Activated T-helper 1 cell treated with anti-CD3 and anti-CD28 coated beads, Interleukin-12 subunit alpha, Interleukin-12 subunit beta, Interleukin-2, Interleukin-4 antibody, amounts not matched to agents 30 ng/mL and 10 ng/mL and 1 ng/mL, durations not matched to agents 14 hours and 24 hours and 36 hours (primary cell): Measurements from ENCODE around the gene FGF22. TPM values are rescaled to one million over a fixed set of nuclear protein-coding genes. Genes with fewer than 3 reads are reported as not detected.
A peak's percentile ranks its signal among the peaks of the same experiment; 100 is the strongest.

Source experiments
- DNase-seq: peaks from one replicate; pipeline ENCODE4 v3.0.0; 2021; ENCODE audit warnings: low spot score
- H3K27ac Mint-ChIP-seq: one replicate; pipeline ENCODE4 v1.8.0; 2021; ENCODE audit warnings: mild to moderate bottlenecking, mixed read lengths
- H3K27me3 Mint-ChIP-seq: one replicate; pipeline ENCODE4 v1.8.0; 2022; ENCODE audit warnings: mild to moderate bottlenecking, moderate library complexity, mixed read lengths; ENCODE audit not compliant: insufficient read depth
- H3K36me3 Mint-ChIP-seq: one replicate; pipeline ENCODE4 v1.8.0; 2021; ENCODE audit warnings: low read depth, mixed read lengths
- H3K4me1 Mint-ChIP-seq: one replicate; pipeline ENCODE4 v1.8.0; 2021; ENCODE audit warnings: low read depth, mixed read lengths
- H3K4me3 Mint-ChIP-seq: one replicate; pipeline ENCODE4 v1.8.0; 2021; ENCODE audit warnings: mild to moderate bottlenecking, moderate library complexity, mixed read lengths
- H3K9me3 Mint-ChIP-seq: one replicate; pipeline ENCODE4 v1.8.0; 2021; ENCODE audit warnings: mixed read lengths
- intact Hi-C: fragments of 100-400 bp; cut with micrococcal nuclease; formaldehyde crosslinking; loops from one replicate; pipeline ENCODE4 v1.15.1; 2024
- total RNA-seq: library from RNA; stranded (reverse); gene quantifications from 2 replicates; pipeline ENCODE4 v1.2.3, GENCODE V29; 2022

FGF22 gene
- total RNA-seq, result not detected in 2 replicates

DNA sequence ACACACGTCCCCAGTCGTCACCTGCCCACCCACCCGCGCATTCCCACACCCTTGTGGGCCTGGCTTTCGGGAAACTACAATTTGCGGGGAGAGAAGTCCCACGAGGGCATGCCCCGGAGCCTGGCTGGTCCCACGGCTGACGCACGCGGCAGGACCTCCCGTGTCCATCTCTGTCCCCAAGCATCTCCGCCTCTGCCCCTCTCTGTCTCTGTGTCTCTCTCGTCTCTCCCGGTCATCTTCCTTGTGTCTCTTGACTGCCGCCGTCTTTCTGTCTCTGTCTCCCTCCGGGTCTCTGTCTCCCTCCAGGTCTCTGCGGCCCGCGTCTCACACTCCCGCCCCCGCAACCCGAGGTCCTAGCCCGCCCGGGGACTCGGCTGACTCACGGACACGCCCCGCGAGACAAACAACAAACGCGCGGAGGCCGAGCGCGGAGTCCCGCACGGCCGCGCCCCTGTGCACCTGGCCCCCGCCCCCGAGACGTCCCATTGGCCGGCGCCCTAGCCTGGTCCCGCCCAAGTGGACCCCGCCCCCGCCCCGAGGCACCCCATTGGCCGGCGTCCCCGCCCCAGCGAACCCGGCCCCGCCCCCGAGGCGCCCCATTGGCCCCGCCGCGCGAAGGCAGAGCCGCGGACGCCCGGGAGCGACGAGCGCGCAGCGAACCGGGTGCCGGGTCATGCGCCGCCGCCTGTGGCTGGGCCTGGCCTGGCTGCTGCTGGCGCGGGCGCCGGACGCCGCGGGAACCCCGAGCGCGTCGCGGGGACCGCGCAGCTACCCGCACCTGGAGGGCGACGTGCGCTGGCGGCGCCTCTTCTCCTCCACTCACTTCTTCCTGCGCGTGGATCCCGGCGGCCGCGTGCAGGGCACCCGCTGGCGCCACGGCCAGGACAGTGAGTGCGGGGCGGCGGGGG, at the start of gene FGF22:
TSS of gene FGF22 (plus strand) at position 627 of the 908 bp plus-strand sequence. CDS start at position 674, 47 bp downstream.
- peaks cover 5% of the 10 kb centered on the region for H3K27me3 Mint-ChIP-seq
- peak within 1 kb of the TSS; percentile 81 for H3K4me3 Mint-ChIP-seq
- no peaks in the 10 kb centered on the region for H3K36me3 Mint-ChIP-seq
- peak within 1 kb of the TSS; percentile 71 for H3K27ac Mint-ChIP-seq
- DNase-seq, result peak; percentile 90
- intact Hi-C loops, result loop anchor here (1.0 kb wide), 1 partner anchor 22 kb away; no protein-coding TSS in a partner anchor
- peaks cover 6% of the 10 kb centered on the region for H3K4me1 Mint-ChIP-seq
- H3K9me3 Mint-ChIP-seq, result no peaks in the 10 kb centered on the region

DNA sequence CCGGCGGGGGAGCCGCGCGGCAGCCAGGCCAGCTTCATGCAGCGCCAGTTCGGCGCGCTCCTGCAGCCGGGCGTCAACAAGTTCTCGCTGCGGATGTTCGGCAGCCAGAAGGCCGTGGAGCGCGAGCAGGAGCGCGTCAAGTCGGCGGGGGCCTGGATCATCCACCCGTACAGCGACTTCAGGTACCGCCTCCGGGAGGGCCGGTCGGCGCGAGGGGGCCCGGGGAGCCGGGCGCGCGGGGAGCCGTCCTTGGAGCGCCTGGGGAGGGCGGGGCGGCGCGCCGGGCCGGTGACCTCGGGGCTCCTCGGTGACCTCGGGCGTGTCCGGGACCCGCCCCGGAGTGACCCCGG, 49.3 kb upstream of the FGF22 start:
- DNase-seq, result no peak
- Mint-ChIP-seq H3K4me3 (peak overlapping the region; percentile 26), H3K9me3 (no peaks in the 10 kb centered on the region), H3K27me3 (peaks cover 19% of the 10 kb centered on the region), H3K36me3 (no peaks in the 10 kb centered on the region), H3K27ac (no peak overlapping the region), H3K4me1 (no peaks in the 10 kb centered on the region)
- intact Hi-C loops, result no loop called here

DNA sequence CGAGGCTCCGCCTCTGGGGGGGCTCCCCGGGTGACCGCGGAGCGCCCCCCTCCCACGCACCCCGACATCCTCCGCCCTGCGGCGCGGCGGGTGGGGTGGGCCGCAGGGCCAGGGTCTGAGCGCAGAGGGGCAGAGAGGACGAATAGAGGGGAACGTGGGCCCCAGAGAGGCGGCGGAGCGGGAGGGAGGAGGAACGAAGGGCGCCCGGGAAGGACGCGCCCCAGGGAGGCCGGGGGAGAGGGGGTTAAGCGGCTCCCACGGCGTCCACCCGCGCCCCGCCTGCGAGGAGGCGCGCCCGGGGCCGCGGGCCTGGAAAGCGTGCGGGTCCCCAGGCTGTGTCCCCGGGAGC, 49.0 kb upstream of the FGF22 start:
- Mint-ChIP-seq H3K4me3 (no peak overlapping the region), H3K9me3 (no peaks in the 10 kb centered on the region), H3K27ac (no peak overlapping the region), H3K27me3 (peaks cover 19% of the 10 kb centered on the region), H3K36me3 (no peaks in the 10 kb centered on the region), H3K4me1 (no peaks in the 10 kb centered on the region)
- no peak for DNase-seq
- intact Hi-C loops, result no loop called here

DNA sequence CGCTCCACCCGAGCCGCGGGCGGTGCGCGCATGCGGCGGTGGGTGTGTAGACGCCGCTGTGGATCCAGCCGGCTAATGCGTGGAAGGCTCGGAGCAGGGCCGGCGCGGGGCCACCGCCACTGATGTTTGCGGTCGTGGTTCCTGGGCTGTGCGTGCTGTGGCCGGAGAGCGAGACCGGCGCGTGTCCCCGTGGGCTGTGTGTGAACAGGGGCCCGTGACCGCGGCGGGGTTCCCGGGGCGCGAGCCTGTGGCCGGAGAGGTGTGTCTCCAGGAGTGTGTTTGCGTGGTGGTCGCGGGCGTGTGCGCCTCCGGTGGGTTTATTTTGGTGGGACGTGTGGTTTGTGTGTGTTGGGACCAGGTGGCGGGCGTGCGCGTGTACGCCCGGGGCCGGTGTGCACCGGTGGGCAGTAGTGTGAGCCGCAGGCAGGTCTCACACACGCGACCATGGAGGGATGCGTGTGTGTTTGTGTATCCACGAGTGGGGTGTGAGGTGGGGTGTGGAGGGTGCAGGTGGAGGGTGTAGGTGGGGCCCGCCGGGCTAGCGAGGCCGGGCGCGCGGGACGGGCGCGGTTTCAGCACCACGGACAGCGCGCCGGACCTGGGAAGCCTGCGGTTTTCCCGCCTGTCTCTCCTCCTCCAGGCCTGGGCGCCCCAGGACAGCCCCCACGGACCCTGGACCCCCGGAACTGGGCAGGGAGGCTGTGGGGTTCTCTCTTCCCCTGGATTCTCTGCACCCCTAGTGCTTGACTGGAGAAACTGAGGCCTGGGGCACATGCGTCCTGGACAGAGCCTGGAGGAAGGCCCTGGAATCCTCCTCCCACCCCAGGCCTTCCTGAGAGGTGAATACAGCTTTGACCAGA, 48.4 kb upstream of the FGF22 start:
- peak overlapping the region; percentile 37 for H3K4me3 Mint-ChIP-seq
- intact Hi-C loops, result no loop called here
- no peak for DNase-seq
- H3K27me3 Mint-ChIP-seq, result peaks cover 18% of the 10 kb centered on the region
- H3K36me3 Mint-ChIP-seq, result no peaks in the 10 kb centered on the region
- H3K4me1 Mint-ChIP-seq, result no peaks in the 10 kb centered on the region
- H3K9me3 Mint-ChIP-seq, result no peaks in the 10 kb centered on the region
- no peak overlapping the region for H3K27ac Mint-ChIP-seq

DNA sequence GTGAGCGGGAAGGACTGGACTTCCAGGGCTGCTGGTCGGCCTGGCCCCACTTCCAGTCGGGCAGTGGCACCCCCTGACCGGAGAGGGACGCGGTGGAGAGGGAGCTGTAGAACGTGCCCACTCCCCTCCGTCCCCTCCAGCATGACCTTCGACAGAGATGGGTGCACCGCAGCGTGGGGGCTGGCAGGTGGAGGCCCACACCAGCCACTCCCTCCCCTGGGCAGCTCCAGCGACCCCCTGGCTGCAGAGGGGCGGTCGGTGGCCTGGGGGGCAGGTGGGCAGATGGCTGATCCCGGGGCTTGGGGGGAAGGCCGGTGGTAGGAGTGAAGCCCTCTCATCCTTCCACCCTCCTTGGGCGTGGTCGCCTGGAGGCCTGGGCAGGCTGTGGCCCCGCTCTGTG, 47.6 kb upstream of the FGF22 start:
- DNase-seq, result no peak
- Mint-ChIP-seq H3K27me3 (peaks cover 17% of the 10 kb centered on the region), H3K36me3 (no peaks in the 10 kb centered on the region), H3K4me1 (no peaks in the 10 kb centered on the region), H3K9me3 (no peaks in the 10 kb centered on the region), H3K4me3 (no peak overlapping the region), H3K27ac (no peak overlapping the region)
- intact Hi-C loops, result no loop called here

DNA sequence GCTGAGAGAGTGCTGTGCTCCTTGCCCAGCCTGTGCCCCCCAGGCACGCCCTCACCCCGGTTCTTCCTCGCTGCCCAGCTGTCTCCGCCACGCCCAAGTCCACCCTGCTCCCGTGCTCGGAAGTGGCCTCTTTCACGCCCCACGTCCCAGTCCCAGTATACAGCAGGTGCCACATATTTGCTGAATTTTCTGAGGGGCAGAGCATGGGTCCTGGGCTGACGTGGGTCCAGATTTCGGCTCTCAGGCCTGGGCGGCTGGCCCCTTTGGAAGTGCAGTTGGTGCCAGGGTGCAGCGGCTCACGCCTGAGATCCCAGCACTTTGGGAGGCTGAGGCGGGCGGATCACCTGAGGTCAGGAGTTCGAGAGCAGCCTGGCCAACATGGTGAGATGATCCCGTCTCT, 46.6 kb upstream of the FGF22 start:
- no peaks in the 10 kb centered on the region for H3K36me3 Mint-ChIP-seq
- no peaks in the 10 kb centered on the region for H3K4me1 Mint-ChIP-seq
- H3K4me3 Mint-ChIP-seq, result no peak overlapping the region
- intact Hi-C loops, result no loop called here
- DNase-seq, result no peak
- no peak overlapping the region for H3K27ac Mint-ChIP-seq
- peaks cover 15% of the 10 kb centered on the region for H3K27me3 Mint-ChIP-seq
- no peaks in the 10 kb centered on the region for H3K9me3 Mint-ChIP-seq

DNA sequence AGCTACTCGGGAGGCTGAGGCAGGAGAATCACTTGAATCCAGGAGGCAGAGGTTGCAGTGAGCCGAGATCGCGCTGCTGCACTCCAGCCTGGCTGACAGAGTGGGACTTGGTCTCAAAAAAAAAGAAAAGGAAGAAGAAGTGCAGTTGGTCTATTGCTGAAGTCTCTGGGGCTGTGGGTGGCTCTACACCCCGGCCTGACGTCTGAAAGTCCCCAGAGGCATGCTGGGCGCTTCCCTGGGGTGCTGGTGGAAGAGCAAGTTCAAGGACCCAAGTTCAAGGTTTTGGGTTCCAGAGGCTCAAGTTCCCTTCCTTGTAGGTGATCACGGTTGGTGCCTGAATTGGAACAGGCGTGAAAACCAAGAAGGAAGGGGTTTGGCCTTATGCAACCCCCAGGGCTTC, 46.2 kb upstream of the FGF22 start:
- H3K27ac Mint-ChIP-seq, result no peak overlapping the region
- no peaks in the 10 kb centered on the region for H3K4me1 Mint-ChIP-seq
- peak overlapping the region; percentile 7 for H3K4me3 Mint-ChIP-seq
- no peaks in the 10 kb centered on the region for H3K9me3 Mint-ChIP-seq
- no peaks in the 10 kb centered on the region for H3K36me3 Mint-ChIP-seq
- no peak for DNase-seq
- intact Hi-C loops, result no loop called here
- H3K27me3 Mint-ChIP-seq, result peaks cover 15% of the 10 kb centered on the region

DNA sequence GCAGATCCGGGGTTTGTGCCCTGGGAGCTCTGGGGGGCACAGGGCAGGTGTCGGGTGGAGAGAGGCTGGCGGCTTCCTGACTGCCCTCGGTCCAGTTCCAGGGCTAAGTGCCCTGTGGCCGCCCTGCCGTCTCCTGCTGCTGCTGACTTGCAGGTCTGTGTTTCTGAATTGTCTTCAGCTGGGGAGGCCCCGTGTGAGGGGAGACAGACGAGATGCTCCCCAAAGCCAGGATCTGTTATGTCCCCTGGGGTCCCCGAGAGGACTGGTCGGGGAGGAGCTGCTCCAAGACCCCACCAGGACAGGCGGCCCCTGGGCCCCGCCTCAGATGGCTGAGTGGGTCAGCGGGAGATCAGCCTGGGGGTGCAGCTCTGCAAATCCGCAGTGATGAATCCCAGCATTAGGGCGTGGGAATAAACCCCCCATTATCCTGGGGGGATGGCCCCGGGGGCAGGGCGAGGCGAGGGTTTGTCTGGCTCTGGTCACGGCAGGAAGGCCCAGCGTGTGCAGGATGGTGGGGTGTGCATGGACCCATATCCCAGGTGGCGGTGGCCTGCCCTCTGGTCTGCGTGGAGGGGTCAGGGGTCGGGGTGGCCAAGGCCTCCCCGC, 45.3 kb upstream of the FGF22 start:
- DNase-seq, result no peak
- H3K27ac Mint-ChIP-seq, result no peak overlapping the region
- intact Hi-C loops, result no loop called here
- H3K4me1 Mint-ChIP-seq, result no peaks in the 10 kb centered on the region
- H3K4me3 Mint-ChIP-seq, result no peak overlapping the region
- peaks cover 11% of the 10 kb centered on the region for H3K27me3 Mint-ChIP-seq
- no peaks in the 10 kb centered on the region for H3K36me3 Mint-ChIP-seq
- no peaks in the 10 kb centered on the region for H3K9me3 Mint-ChIP-seq

DNA sequence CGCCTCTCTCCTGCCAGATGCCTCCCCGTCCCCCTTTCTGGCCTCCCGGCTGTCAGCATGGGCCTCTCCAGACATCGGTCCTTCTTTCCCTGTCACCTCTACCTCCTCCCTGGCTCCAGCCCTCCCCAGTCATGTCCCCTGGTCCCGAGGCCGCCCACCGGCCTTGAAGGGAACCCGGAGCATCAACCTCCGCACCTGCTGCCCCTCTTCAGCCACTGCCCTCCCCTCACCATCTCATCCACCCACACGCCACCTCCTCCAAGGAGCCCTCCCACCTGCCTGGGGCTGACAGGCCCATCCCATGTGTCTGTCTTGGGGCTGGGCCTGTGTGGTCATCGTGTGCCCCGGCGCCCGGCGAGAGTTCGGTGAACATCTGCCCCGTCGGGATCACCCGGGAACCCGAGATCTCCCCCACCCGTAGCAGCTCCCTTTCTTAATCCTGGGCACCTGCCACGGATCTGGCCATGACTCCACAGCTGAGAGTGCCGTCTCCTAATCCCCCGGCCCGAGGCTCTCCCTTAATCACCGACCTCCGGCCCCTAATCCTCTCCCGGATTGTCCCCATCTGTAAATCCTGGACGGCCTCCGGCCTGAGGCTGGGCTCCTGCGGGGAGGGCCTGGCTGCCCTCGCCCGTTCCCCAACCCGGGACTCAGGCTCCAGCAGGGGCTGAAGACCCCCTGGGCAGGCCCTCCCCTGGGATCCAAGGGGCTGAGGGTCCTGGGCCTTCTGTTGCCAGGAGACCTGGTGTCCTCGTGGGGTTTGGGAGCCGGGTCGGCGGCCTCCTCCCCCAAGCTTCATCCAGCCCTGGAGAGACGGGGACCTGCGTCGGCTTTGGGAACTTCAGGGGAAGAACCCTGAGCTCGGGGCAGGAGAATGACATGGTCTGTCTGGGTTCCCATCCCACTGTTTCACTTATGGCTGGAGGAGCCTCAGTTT, 44.1 kb upstream of the FGF22 start:
- no peak overlapping the region for H3K4me3 Mint-ChIP-seq
- H3K27ac Mint-ChIP-seq, result no peak overlapping the region
- H3K27me3 Mint-ChIP-seq, result peaks cover 12% of the 10 kb centered on the region
- DNase-seq, result no peak
- intact Hi-C loops, result no loop called here
- H3K9me3 Mint-ChIP-seq, result no peaks in the 10 kb centered on the region
- H3K36me3 Mint-ChIP-seq, result no peaks in the 10 kb centered on the region
- no peaks in the 10 kb centered on the region for H3K4me1 Mint-ChIP-seq

DNA sequence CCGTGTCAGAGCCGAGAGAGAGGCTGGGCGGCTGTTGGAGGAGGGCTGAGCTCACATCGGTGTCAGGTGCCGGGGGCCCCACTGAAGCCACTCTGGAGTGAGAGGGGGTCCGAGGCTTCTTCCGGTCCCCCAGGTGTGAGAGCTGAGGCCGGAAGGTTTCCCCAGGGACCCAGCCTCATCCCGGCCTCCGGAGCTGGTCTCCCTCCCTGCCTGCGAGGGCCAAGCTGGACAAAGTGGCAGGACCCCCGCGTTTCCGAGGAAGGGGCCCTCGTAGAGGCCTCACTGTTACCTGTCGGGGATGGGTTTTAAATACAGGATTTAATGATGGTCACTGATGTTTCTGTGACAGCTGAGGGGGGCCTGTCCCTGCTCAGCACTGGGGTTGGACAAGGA, 43.4 kb upstream of the FGF22 start:
- no peak overlapping the region for H3K4me3 Mint-ChIP-seq
- no peaks in the 10 kb centered on the region for H3K4me1 Mint-ChIP-seq
- H3K9me3 Mint-ChIP-seq, result no peaks in the 10 kb centered on the region
- no peaks in the 10 kb centered on the region for H3K36me3 Mint-ChIP-seq
- intact Hi-C loops, result no loop called here
- H3K27ac Mint-ChIP-seq, result no peak overlapping the region
- peaks cover 9% of the 10 kb centered on the region for H3K27me3 Mint-ChIP-seq
- no peak for DNase-seq

DNA sequence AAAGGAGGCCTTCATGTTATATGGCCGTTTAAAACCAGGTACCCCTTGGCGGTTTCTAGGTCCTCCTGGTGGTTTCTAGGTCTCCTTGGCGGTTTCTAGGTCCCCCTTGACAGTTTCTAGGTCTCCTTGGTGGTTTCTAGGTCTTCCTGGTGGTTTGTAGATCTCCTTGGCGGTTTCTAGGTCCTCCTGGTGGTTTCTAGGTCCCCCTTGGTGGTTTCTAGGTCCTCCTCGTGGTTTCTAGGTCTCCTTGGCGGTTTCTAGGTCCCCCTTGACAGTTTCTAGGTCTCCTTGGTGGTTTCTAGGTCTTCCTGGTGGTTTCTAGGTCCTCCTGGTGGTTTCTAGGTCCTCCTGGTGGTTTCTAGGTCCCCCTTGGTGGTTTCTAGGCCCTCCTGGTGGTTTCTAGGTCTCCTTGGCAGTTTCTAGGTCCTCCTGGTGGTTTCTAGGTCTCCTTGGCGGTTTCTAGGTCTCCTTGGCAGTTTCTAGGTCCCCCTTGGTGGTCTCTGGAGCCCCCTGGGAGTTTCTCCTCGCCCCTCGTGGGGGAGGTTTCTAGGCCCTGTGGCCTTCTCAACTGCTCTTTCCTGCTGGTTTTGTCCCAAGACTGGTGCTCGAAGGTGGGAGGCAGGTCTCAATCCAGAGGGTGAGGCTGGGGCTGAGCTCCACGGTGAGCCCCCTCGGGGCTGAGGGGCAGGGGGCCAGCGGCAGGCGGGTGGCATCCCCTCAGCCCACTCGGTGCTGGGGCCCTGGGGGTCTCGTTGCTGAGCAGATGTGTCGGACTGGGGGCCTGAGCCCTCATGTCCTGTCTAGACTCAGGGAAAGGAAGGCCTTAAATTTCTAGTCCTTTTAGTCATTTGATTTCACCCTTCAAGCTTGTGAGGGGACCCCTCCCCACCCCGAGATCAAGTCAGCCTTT, 42.0 kb upstream of the FGF22 start:
- Mint-ChIP-seq H3K4me3 (no peak overlapping the region), H3K27me3 (peaks cover 7% of the 10 kb centered on the region), H3K9me3 (no peaks in the 10 kb centered on the region), H3K36me3 (no peaks in the 10 kb centered on the region), H3K27ac (no peak overlapping the region), H3K4me1 (no peaks in the 10 kb centered on the region)
- no peak for DNase-seq
- intact Hi-C loops, result no loop called here
